ENCODE data around the gene SIAH3. TPM values are rescaled to one million over a fixed set of nuclear protein-coding genes. Genes with fewer than 3 reads are reported as not detected.

Gene SIAH3
- total and polyA plus RNA-seq, 4 donors, result under 0.01 TPM; not detected in 3

- peaks cover 0 to 12% (median 2%) of the 10 kb centered on the region in 4 donors for H3K27me3 ChIP-seq (ENCODE audit: control insufficient read depth in 4 of 4, insufficient read depth in 4 of 4, low read length in 3 of 4)
- 55% methylated on average over 10 of the region's 10 CpGs for WGBS
- no peak for TF ChIP-seq FOXA2 (IDR thresholded peaks at IDR 0.05)
- TF ChIP-seq YY1 (IDR thresholded peaks at IDR 0.05), result no peak
- TF ChIP-seq HNF4G (IDR thresholded peaks at IDR 0.05), result no peak
- TF ChIP-seq ATF3 (IDR thresholded peaks at IDR 0.05), result no peak
- TF ChIP-seq GABPA (IDR thresholded peaks at IDR 0.05 in 1 of 2, conservative IDR thresholded peaks at IDR 0.05 in 1 of 2), result no peak
- TF ChIP-seq REST (IDR thresholded peaks at IDR 0.05), result no peak
- no peak for TF ChIP-seq CTCF (IDR thresholded peaks at IDR 0.05; ENCODE audit: low read depth, low read length, missing input control)
- no peak for TF ChIP-seq JUND (IDR thresholded peaks at IDR 0.05)
- TF ChIP-seq HNF4A (conservative IDR thresholded peaks at IDR 0.05), result no peak
- no peak for TF ChIP-seq ZBTB33 (IDR thresholded peaks at IDR 0.05)
- TF ChIP-seq EGR1 (IDR thresholded peaks at IDR 0.05; ENCODE audit: low read depth in 2 of 2), result no peak
- no peak for TF ChIP-seq FOXA1 (IDR thresholded peaks at IDR 0.05)
- no peak for TF ChIP-seq SP1 (IDR thresholded peaks at IDR 0.05)
- no peaks in the 10 kb centered on the region for H3K36me3 ChIP-seq (ENCODE audit: control insufficient read depth in 4 of 4, insufficient read depth in 3 of 4, low read depth in 1 of 4, low read length in 3 of 4)
- H3K9ac ChIP-seq (ENCODE audit: low read depth in 1 of 2, low read length in 2 of 2), result no peak overlapping the region
- DNase-seq (ENCODE audit: low spot score), result no peak
- no peaks in the 10 kb centered on the region for H3K4me1 ChIP-seq (ENCODE audit: control insufficient read depth in 4 of 4, insufficient read depth in 4 of 4, low read length in 3 of 4)
- peaks cover 0 to 6% (median 3%) of the 10 kb centered on the region in 4 donors for H3K9me3 ChIP-seq (ENCODE audit: control insufficient read depth in 4 of 4, low read length in 3 of 4)
- H3K4me3 ChIP-seq (ENCODE audit: low read depth in 1 of 3, low read length in 3 of 3), result no peak overlapping the region
- H3K27ac ChIP-seq (ENCODE audit: low read depth in 1 of 2, low read length in 2 of 2), result no peak overlapping the region
These were observed 12.4 kb upstream of the SIAH3 start for GRCh38 chr13:45863709-45864590.

- Histone ChIP-seq H3K36me3 (ENCODE audit: control insufficient read depth in 4 of 4, insufficient read depth in 3 of 4, low read depth in 1 of 4, low read length in 3 of 4) (no peaks in the 10 kb centered on the region), H3K9me3 (ENCODE audit: control insufficient read depth in 4 of 4, low read length in 3 of 4) (peaks cover 0 to 6% (median 3%) of the 10 kb centered on the region in 4 donors), H3K27me3 (ENCODE audit: control insufficient read depth in 4 of 4, insufficient read depth in 4 of 4, low read length in 3 of 4) (peaks cover 0 to 12% (median 2%) of the 10 kb centered on the region in 4 donors), H3K9ac (ENCODE audit: low read depth in 1 of 2, low read length in 2 of 2) (no peak overlapping the region), H3K4me1 (ENCODE audit: control insufficient read depth in 4 of 4, insufficient read depth in 4 of 4, low read length in 3 of 4) (no peaks in the 10 kb centered on the region), H3K4me3 (ENCODE audit: low read depth in 1 of 3, low read length in 3 of 3) (no peak overlapping the region), H3K27ac (ENCODE audit: low read depth in 1 of 2, low read length in 2 of 2) (no peak overlapping the region)
- no peak for TF ChIP-seq REST (IDR thresholded peaks at IDR 0.05)
- DNase-seq (ENCODE audit: low spot score), result no peak
These were observed 9.8 kb upstream of the SIAH3 start for GRCh38 chr13:45861322-45861721.

Measured in liver (tissue), 9 donors.